K562 (cell line): Measurements from ENCODE around the gene TRPC4. TPM values are rescaled to one million over a fixed set of nuclear protein-coding genes. Genes with fewer than 3 reads are reported as not detected.

Experiments used
- ATAC-seq: fragments of 200-7000 bp; cut with Tn5 transposase; 3 replicates; pipeline ENCODE4 v1.9.1; 2020; ENCODE audit warnings: moderate library complexity
- BruUV-seq: library from RNA; stranded (reverse); fragments of 400-500 nt; replicated peaks from 2 replicates; lab custom pipeline; 2021; lab: Mats Ljungman, UMichigan
- CTCF ChIA-PET: fragments of 300-600 bp; formaldehyde crosslinking; extraction: SDS; loops from one replicate; lab custom pipeline; 2021; ENCODE audit warnings: low intra/inter-chr PET ratio; lab: Yijun Ruan, JAX
- POLR2A ChIA-PET: fragments of 300-600, 350-650 bp; sonication (Branson Sonifier 250); formaldehyde crosslinking; extraction: SDS; loops from one replicate; lab custom pipeline; 2021; ENCODE audit warnings: antibody characterized with exemption, inconsistent platforms; lab: Yijun Ruan, JAX
- DNase-seq, 4 experiments: peaks; one replicate each; pipeline versions ENCODE4 v3.0.0 to v3.0.0-alpha.2; 2011 to 2018; ENCODE audit warnings: low spot score in 3 of 4, mixed read lengths in 3 of 4; ENCODE audit errors: extremely low read depth in 1 of 4
- FAIRE-seq: peaks from 2 replicates; lab custom pipeline; 2011; peaks lifted over from hg19 to GRCh38; lab: Jason Lieb, UNC
- H2AFZ ChIP-seq: 2 replicates; pipeline ENCODE4 v1.6.0; 2011; ENCODE audit warnings: low read depth, low read length, control low read depth, inconsistent platforms
- H3K27ac ChIP-seq: fragments of 200-600 bp; 3 replicates; pipeline ENCODE4 v1.8.0; 2011; ENCODE audit warnings: low read depth, mild to moderate bottlenecking, control low read depth, inconsistent platforms, low read length, moderate library complexity, mixed read lengths; ENCODE audit errors: extremely low read depth
- H3K27me3 ChIP-seq, 2 experiments: fragments of 300-600 bp in 1 of 2; 2 replicates in 1 of 2; 3 replicates in 1 of 2; pipeline versions ENCODE4 v1.6.0 to v1.8.0; 2011; ENCODE audit warnings: inconsistent platforms in 2 of 2, low read length in 2 of 2, mild to moderate bottlenecking in 1 of 2, mixed read lengths in 1 of 2, moderate library complexity in 1 of 2; ENCODE audit not compliant: control insufficient read depth in 2 of 2, insufficient read depth in 2 of 2
- H3K36me3 ChIP-seq: fragments of 300-600 bp; 3 replicates; pipeline ENCODE4 v1.8.0; 2011; ENCODE audit warnings: mild to moderate bottlenecking, low read length, inconsistent platforms; ENCODE audit not compliant: control insufficient read depth, insufficient read depth
- H3K4me1 ChIP-seq, 2 experiments: fragments of 200-600 bp in 1 of 2; replicated peaks in 1 of 2; 2 replicates in 1 of 2; 3 replicates in 1 of 2; pipeline versions ENCODE4 v1.5.1 to v1.8.0; 2011; ENCODE audit warnings: inconsistent platforms in 2 of 2, low read length in 2 of 2, mild to moderate bottlenecking in 1 of 2, mixed read lengths in 1 of 2, moderate library complexity in 1 of 2; ENCODE audit not compliant: control insufficient read depth in 2 of 2, insufficient read depth in 2 of 2
- H3K4me2 ChIP-seq: 2 replicates; pipeline ENCODE4 v1.6.1; 2011; ENCODE audit warnings: low read length, control low read depth, inconsistent platforms, mixed read lengths; ENCODE audit not compliant: insufficient read depth
- H3K4me3 ChIP-seq: fragments of 200-600 bp; sonication (generic), shearing (Covaris generic); 2 replicates; pipeline ENCODE4 v1.5.1; 2016; ENCODE audit warnings: control low read depth, inconsistent platforms
- H3K79me2 ChIP-seq: fragments of 200-600 bp; 3 replicates; pipeline ENCODE4 v1.8.0; 2011; ENCODE audit warnings: low read length, inconsistent platforms; ENCODE audit not compliant: control insufficient read depth, insufficient read depth
- H3K9ac ChIP-seq, 2 experiments: 2 replicates each; pipeline versions ENCODE4 v1.6.0 to v1.6.1; 2011; ENCODE audit warnings: low read depth in 2 of 2, low read length in 2 of 2, control low read depth in 1 of 2, inconsistent platforms in 1 of 2, mild to moderate bottlenecking in 1 of 2, mixed read lengths in 1 of 2; ENCODE audit not compliant: insufficient read depth in 1 of 2
- H3K9me1 ChIP-seq: one replicate; pipeline ENCODE4 v1.6.0; 2011; ENCODE audit warnings: inconsistent platforms, mild to moderate bottlenecking, low read length, moderate library complexity; ENCODE audit not compliant: control insufficient read depth, insufficient read depth
- H3K9me3 ChIP-seq: replicated peaks from 2 replicates; pipeline ENCODE4 v1.5.1; 2011; ENCODE audit warnings: low read depth, low read length, inconsistent platforms; ENCODE audit not compliant: control insufficient read depth, insufficient read depth
- H4K20me1 ChIP-seq: replicated peaks from 2 replicates; pipeline ENCODE4 v1.6.1; 2011; ENCODE audit warnings: low read length, inconsistent platforms, mixed read lengths; ENCODE audit not compliant: control insufficient read depth, insufficient read depth
- CREB1 ChIP-seq, 2 experiments: sonication (generic) in 1 of 2; formaldehyde crosslinking in 1 of 2; IDR thresholded peaks; 2 replicates each; pipeline versions ENCODE4 v1.6.1 to v1.8.0; 2012 to 2022; ENCODE audit warnings: inconsistent platforms in 1 of 2, mild to moderate bottlenecking in 1 of 2, missing genetic modification reagents in 1 of 2, moderate library complexity in 1 of 2
- E4F1 ChIP-seq: fragments of 250-450 bp; sonication (Bioruptor Pico); IDR thresholded peaks from 2 replicates; pipeline ENCODE4 v1.5.0; 2021; ENCODE audit warnings: mild to moderate bottlenecking, borderline replicate concordance
- EZH2 ChIP-seq: IDR thresholded peaks from 2 replicates; pipeline ENCODE4 v1.6.1; 2012; ENCODE audit warnings: low read depth, mild to moderate bottlenecking, inconsistent platforms, low read length, borderline replicate concordance
- FOXA1 ChIP-seq: fragments of 450-650 bp; IDR thresholded peaks from 2 replicates; pipeline ENCODE4 v1.6.1; 2016; ENCODE audit warnings: mild to moderate bottlenecking, borderline replicate concordance
- MEF2A ChIP-seq: IDR thresholded peaks from 2 replicates; pipeline ENCODE4 v1.6.1; 2011; ENCODE audit warnings: low read depth, mild to moderate bottlenecking, low read length, moderate library complexity; ENCODE audit not compliant: control insufficient read depth
- MTA1 ChIP-seq: fragments of 450-650 bp; IDR thresholded peaks from 2 replicates; pipeline ENCODE4 v1.6.1; 2017; ENCODE audit warnings: borderline replicate concordance
- PML ChIP-seq: IDR thresholded peaks from 2 replicates; pipeline ENCODE4 v1.6.1; 2012; ENCODE audit warnings: low read length, inconsistent platforms
- PRMT5 ChIP-seq: sonication (generic); formaldehyde crosslinking; IDR thresholded peaks from 2 replicates; pipeline ENCODE4 v1.5.0; 2020; ENCODE audit warnings: missing genetic modification reagents
- RAD51 ChIP-seq: fragments of 450-650 bp; IDR thresholded peaks from 2 replicates; pipeline ENCODE4 v1.7.1; 2016; ENCODE audit warnings: low read depth, mild to moderate bottlenecking, borderline replicate concordance
- RBM17 ChIP-seq: fragments of 200-400 bp; formaldehyde crosslinking; IDR thresholded peaks from 2 replicates; pipeline ENCODE4 v1.6.1; 2017; ENCODE audit warnings: low read depth, mild to moderate bottlenecking, low read length, borderline replicate concordance
- RNF219 ChIP-seq: fragments of 250-450 bp; sonication (Bioruptor Pico); IDR thresholded peaks from 2 replicates; pipeline ENCODE4 v1.5.0; 2022; ENCODE audit warnings: mild to moderate bottlenecking
- SMAD2 ChIP-seq: fragments of 150-350 bp; IDR thresholded peaks from 2 replicates; pipeline ENCODE4 v1.6.1; 2014; ENCODE audit warnings: low read depth, mild to moderate bottlenecking, low read length
- SMARCA5 ChIP-seq: fragments of 450-650 bp; IDR thresholded peaks from 2 replicates; pipeline ENCODE4 v1.6.1; 2016
- TAF1 ChIP-seq: IDR thresholded peaks from 2 replicates; pipeline ENCODE4 v1.6.1; 2011; ENCODE audit warnings: mild to moderate bottlenecking, low read length, moderate library complexity; ENCODE audit not compliant: insufficient read depth, control insufficient read depth, severe bottlenecking; ENCODE audit errors: extremely low read depth
- TEAD1 ChIP-seq, 2 experiments: fragments of 450-650 bp in 1 of 2; sonication (generic) in 1 of 2; formaldehyde crosslinking; IDR thresholded peaks; 2 replicates each; pipeline versions ENCODE4 v1.4.0 to v1.8.0; 2020 to 2022; ENCODE audit warnings: mild to moderate bottlenecking in 2 of 2, missing genetic modification reagents in 1 of 2
- ZNF699 ChIP-seq: fragments of 250-450 bp; sonication (Bioruptor Pico); IDR thresholded peaks from 2 replicates; pipeline ENCODE4 v1.8.0; 2021; ENCODE audit warnings: mild to moderate bottlenecking, moderate library complexity; ENCODE audit not compliant: insufficient replicate concordance
- WGBS: fragments of 100-300 bp; shearing (Covaris generic); methylation state at CpG from one replicate; pipeline ENCODE4 v1.1.6; 2016; ENCODE audit warnings: low coverage, mixed read lengths; ENCODE audit not compliant: insufficient coverage; ENCODE audit errors: missing lambda C conversion rate; 5-methylcytosine and 5-hydroxymethylcytosine counted together
- in situ Hi-C: fragments of 300-500 bp; cut with MboI; formaldehyde crosslinking; loops from 4 replicates; pipeline ENCODE4 v1.15.0; 2018; ENCODE audit warnings: inconsistent platforms, mixed read lengths
- intact Hi-C: fragments of 100-400 bp; cut with micrococcal nuclease; formaldehyde crosslinking; loops from 2 replicates; pipeline ENCODE4 v1.14.2; 2022
- polyA plus RNA-seq, 8 experiments: library from polyadenylated mRNA; depleted of rRNA in 4 of 8; stranded (reverse) in 5 of 8; unstranded in 3 of 8; fragments of >200 nt; fragmentation: Nextera tagmentation in 2 of 8; fragmentation: Illumina TruSeq in 1 of 8; extraction: Ambion mirVana in 2 of 8; extraction: Trizol in 1 of 8; gene quantifications; 2 replicates each; pipeline versions ENCODE4 v1.2.1 to v1.2.3, GENCODE V29; 2011 to 2014; ENCODE audit warnings: inconsistent platforms in 1 of 8, missing spikeins in 1 of 8
- total RNA-seq, 7 experiments: library from RNA; depleted of rRNA in 6 of 7; stranded (reverse); fragments of >200 nt in 6 of 7; fragmentation: Illumina TruSeq in 2 of 7; extraction: Trizol in 2 of 7; gene quantifications; 2 replicates each; pipeline versions ENCODE4 v1.2.1 to v1.2.3, GENCODE V29; 2011 to 2021; ENCODE audit warnings: low replicate concordance in 1 of 7

Gene TRPC4
- total and polyA plus RNA-seq, 9 of the 15 experiments (the other 6 are each of a cell fraction or from before 2014, with no cell fraction given): 0.03 to 0.04 TPM; not detected in 7

- no peaks in the 10 kb centered on the region for H3K27me3 ChIP-seq
- H3K9ac ChIP-seq: no peak overlapping the region
- H3K4me2 ChIP-seq: no peak overlapping the region
- WGBS: 0% methylated on average over 5 of the region's 6 CpGs
- no peaks in the 10 kb centered on the region for H3K79me2 ChIP-seq
- ChIA-PET CTCF (no interaction called here), POLR2A (no interaction called here)
- no peaks in the 10 kb centered on the region for H3K36me3 ChIP-seq
- 0 out of 2 replicates have a peak overlapping the region, but pooled peaks have one; percentile 9 for H2AFZ ChIP-seq
- intact Hi-C loops (no loop called here), in situ Hi-C loops (no loop called here)
- no peaks in the 10 kb centered on the region for H4K20me1 ChIP-seq
- no peaks in the 10 kb centered on the region for H3K9me3 ChIP-seq
- no peak overlapping the region for H3K4me3 ChIP-seq
- no peaks in the 10 kb centered on the region for H3K4me1 ChIP-seq
- ATAC-seq: no peak
- DNase-seq: no peak
- FAIRE-seq: no peak
- H3K27ac ChIP-seq: no peak overlapping the region
- TF ChIP-seq RBM17: no peak
- no peak for TF ChIP-seq E4F1 (CRISPR knock-in tag)
- TF ChIP-seq ZNF699 (CRISPR knock-in tag): no peak
- no peak for TF ChIP-seq EZH2
- no peak for TF ChIP-seq TAF1
- no peak for TF ChIP-seq MTA1
- TF ChIP-seq SMARCA5: no peak
- no peak for TF ChIP-seq PML
- TF ChIP-seq PRMT5 (CRISPR knock-in tag): no peak
- TF ChIP-seq MEF2A: no peak
- no peak for TF ChIP-seq TEAD1 (CRISPR knock-in tag; IDR thresholded peaks at IDR 0.05)
- TF ChIP-seq SMAD2: no peak
- TF ChIP-seq RAD51: no peak
- TF ChIP-seq FOXA1: no peak
- TF ChIP-seq RNF219: no peak
- no peak for TF ChIP-seq CREB1 (IDR thresholded peaks at IDR 0.05)
- TF ChIP-seq CREB1 (CRISPR knock-in tag; IDR thresholded peaks at IDR 0.05): no peak
- no peaks in the 10 kb centered on the region for H3K9me1 ChIP-seq
- no TSS peak for BruUV-seq
These were observed 115.8 kb downstream of the TRPC4 start for GRCh38 chr13:37753776-37754175.
